GM19023 (cell line): Measurements from ENCODE around the gene ZEB2.

Source experiments
- ATAC-seq: cut with Tn5 transposase; IDR thresholded peaks from one replicate; pipeline ENCODE4 v1.9.1; 2021; ENCODE audit warnings: mild to moderate bottlenecking, moderate library complexity; ENCODE audit not compliant: unreplicated experiment

ZEB2 gene

GRCh38 chr2:144453486-144454158, 66.3 kb downstream of the ZEB2 start:
- ATAC-seq, result no peak

- ATAC-seq, result no peak
Observed at GRCh38 chr2:144452989-144453336, 67.0 kb downstream of the ZEB2 start.

- no peak for ATAC-seq
Observed at GRCh38 chr2:144452169-144452988, 67.5 kb downstream of the ZEB2 start.

GRCh38 chr2:144451443-144451842, 68.5 kb downstream of the ZEB2 start:
- ATAC-seq, result no peak

- no peak for ATAC-seq
Observed at GRCh38 chr2:144449028-144449406, 70.9 kb downstream of the ZEB2 start.

GRCh38 chr2:144448389-144449027, 71.4 kb downstream of the ZEB2 start:
- no peak for ATAC-seq

- no peak for ATAC-seq
Observed at GRCh38 chr2:144447535-144447934, 72.4 kb downstream of the ZEB2 start.

- no peak for ATAC-seq
Observed at GRCh38 chr2:144446136-144446535, 73.8 kb downstream of the ZEB2 start.

GRCh38 chr2:144445196-144445595, 74.7 kb downstream of the ZEB2 start:
- no peak for ATAC-seq

GRCh38 chr2:144443837-144444817, 75.8 kb downstream of the ZEB2 start:
- no peak for ATAC-seq

GRCh38 chr2:144441711-144442141, 78.2 kb downstream of the ZEB2 start:
- ATAC-seq, result no peak

- ATAC-seq, result no peak
Observed at GRCh38 chr2:144439993-144440392, 79.9 kb downstream of the ZEB2 start.

- ATAC-seq, result no peak
Observed at GRCh38 chr2:144438801-144439631, 80.9 kb downstream of the ZEB2 start.

GRCh38 chr2:144437636-144438035, 82.3 kb downstream of the ZEB2 start:
- ATAC-seq, result no peak

- ATAC-seq, result no peak
Observed at GRCh38 chr2:144434425-144435222, 85.3 kb downstream of the ZEB2 start.

- ATAC-seq, result no peak
Observed at GRCh38 chr2:144432921-144433320, 87.0 kb downstream of the ZEB2 start.

- ATAC-seq, result no peak
Observed at GRCh38 chr2:144431998-144432397, 87.9 kb downstream of the ZEB2 start.

- ATAC-seq, result no peak
Observed at GRCh38 chr2:144431392-144431783, 88.5 kb downstream of the ZEB2 start.

GRCh38 chr2:144430722-144431391, 89.1 kb downstream of the ZEB2 start:
- ATAC-seq, result peak; percentile 94
